Effector memory CD4-positive, alpha-beta T cell (primary cell): ENCODE data around the gene FARSA.

Experiments
- DNase-seq, 3 donors: peaks; one replicate each; pipeline ENCODE4 v3.0.0-alpha.2; 2020
- H3K27ac ChIP-seq: 2 replicates; pipeline ENCODE4 v1.7.0; 2013; ENCODE audit warnings: mild to moderate bottlenecking, low read length, moderate library complexity; ENCODE audit not compliant: insufficient read depth, poor library complexity, severe bottlenecking
- H3K27me3 ChIP-seq: replicated peaks from 2 replicates; pipeline ENCODE4 v1.7.0; 2013; ENCODE audit warnings: mild to moderate bottlenecking, low read length; ENCODE audit not compliant: insufficient read depth, control insufficient read depth, poor library complexity, severe bottlenecking
- H3K36me3 ChIP-seq: 2 replicates; pipeline ENCODE4 v1.7.0; 2013; ENCODE audit warnings: mild to moderate bottlenecking, low read length, moderate library complexity; ENCODE audit not compliant: control insufficient read depth, insufficient read depth
- H3K4me1 ChIP-seq: 2 replicates; pipeline ENCODE4 v1.7.0; 2013; ENCODE audit warnings: low read length, mild to moderate bottlenecking; ENCODE audit not compliant: control insufficient read depth, insufficient read depth, poor library complexity, severe bottlenecking
- H3K4me3 ChIP-seq: 2 replicates; pipeline ENCODE4 v1.7.0; 2013; ENCODE audit warnings: low read length, low read depth, mild to moderate bottlenecking; ENCODE audit not compliant: insufficient read depth, poor library complexity, severe bottlenecking
- H3K9me3 ChIP-seq: 2 replicates; pipeline ENCODE4 v1.7.0; 2013; ENCODE audit warnings: mild to moderate bottlenecking, low read length, moderate library complexity; ENCODE audit not compliant: control insufficient read depth

The FARSA gene

DNA sequence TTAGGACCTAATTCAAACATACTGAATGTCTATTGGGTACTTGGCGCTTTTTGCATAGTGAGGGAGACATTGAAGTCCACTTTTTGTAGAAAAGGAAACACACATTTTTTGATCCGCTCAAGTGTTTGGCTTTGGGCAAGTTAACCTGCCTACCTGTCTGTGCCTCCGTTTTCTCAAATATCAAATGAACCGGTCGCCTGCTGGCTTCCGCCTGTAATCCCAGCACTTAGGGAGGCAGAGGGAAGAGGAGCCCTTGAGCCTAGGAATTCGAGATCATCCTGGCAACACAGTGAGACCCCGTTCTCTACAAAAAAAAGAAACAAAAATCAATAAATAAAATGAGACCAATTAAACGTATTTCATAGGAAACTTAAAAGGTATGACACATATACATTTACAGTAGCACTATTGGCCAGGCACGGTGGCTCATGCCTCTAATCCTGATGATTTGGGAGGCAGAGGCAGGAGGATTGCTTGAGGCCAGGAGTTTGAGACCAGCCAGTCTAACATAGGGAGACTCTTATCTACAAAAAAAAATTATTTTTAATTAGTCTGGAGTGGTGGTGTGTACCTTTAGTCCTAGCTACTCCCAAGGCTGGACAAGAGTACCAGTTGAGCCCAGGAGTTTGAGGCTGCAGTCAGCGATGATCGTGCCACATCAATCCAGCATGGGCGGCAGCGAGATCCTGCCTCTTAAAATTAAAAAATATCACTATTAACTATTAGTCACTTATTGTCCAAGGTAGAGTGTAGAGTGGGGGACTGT is 13.4 kb upstream of the FARSA start:
- no peak for DNase-seq
- Histone ChIP-seq H3K4me1 (peaks cover 11% of the 10 kb centered on the region), H3K27ac (peak overlapping the region; percentile 83), H3K9me3 (no peaks in the 10 kb centered on the region), H3K27me3 (no peaks in the 10 kb centered on the region), H3K4me3 (peak overlapping the region; percentile 73), H3K36me3 (peaks cover 62% of the 10 kb centered on the region)

DNA sequence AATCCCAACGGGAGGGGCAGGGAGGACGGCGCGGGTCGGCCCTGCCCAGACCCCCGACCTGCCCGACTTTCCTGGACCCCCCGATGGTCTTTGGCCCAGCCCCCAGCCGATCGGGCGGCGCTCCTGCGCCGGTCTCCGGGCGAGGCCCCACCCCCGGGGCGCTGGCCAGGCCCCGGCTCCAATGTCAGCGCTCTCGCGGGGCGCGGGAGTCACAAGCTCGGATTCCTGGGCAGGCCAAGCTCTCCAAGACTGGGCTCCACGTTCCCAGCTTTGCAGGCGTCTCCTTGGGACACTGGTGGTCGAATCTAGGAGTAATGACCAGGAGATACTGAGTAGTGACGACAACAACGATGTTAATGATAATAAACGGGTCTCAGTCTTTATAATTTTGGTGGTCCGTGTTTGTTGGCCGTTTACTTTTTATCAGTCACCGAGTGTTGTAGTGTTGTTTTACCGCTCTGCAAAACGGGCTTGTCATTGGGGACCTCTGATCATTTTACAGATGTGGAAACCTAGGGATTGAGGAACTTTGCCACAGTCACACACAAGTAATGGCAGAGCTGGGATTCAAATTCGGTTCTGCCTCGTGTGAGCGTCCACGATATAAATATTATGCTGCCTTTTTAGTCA is 12.7 kb upstream of the FARSA start:
- H3K4me1 ChIP-seq: peaks cover 11% of the 10 kb centered on the region
- H3K4me3 ChIP-seq: peak overlapping the region; percentile 73
- no peaks in the 10 kb centered on the region for H3K9me3 ChIP-seq
- DNase-seq: peak; percentile 12 to 41 (median 26)
- peak overlapping the region; percentile 83 for H3K27ac ChIP-seq
- H3K27me3 ChIP-seq: no peaks in the 10 kb centered on the region
- peaks cover 65% of the 10 kb centered on the region for H3K36me3 ChIP-seq

DNA sequence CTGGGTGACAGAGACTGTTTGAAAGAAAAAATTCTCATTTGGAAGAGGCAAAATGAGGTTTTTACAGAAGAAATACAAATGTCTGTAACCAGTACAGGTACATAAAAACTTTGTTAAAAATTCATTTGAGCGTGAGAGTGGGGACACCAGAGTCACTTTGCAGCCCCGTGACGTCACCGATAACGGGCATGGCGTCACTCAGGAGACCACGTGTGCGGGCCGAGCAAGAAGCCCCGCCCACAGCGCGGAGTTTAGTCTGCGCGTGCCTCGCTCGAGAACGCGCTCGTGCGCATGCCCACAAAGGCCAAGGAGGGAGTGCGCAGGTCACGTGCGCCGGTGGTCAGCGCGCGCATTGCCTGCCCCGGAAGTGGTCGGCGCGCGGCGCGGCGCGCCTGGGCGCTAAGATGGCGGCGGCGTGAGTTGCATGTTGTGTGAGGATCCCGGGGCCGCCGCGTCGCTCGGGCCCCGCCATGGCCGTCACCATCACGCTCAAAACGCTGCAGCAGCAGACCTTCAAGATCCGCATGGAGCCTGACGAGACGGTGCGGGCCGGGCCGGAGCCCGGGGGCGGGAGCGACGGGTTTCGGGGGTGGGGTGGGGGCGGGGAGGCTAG is 12.1 kb upstream of the FARSA start, which contains the start of gene RAD23A:
RAD23A (plus strand) TSS at position 384 of the 613 bp plus-strand sequence; CDS start at position 471, 87 bp downstream.
- DNase-seq: peak; percentile 95 to 98 (median 97)
- H3K4me3 ChIP-seq: peak within 1 kb of the TSS; percentile 73

DNA sequence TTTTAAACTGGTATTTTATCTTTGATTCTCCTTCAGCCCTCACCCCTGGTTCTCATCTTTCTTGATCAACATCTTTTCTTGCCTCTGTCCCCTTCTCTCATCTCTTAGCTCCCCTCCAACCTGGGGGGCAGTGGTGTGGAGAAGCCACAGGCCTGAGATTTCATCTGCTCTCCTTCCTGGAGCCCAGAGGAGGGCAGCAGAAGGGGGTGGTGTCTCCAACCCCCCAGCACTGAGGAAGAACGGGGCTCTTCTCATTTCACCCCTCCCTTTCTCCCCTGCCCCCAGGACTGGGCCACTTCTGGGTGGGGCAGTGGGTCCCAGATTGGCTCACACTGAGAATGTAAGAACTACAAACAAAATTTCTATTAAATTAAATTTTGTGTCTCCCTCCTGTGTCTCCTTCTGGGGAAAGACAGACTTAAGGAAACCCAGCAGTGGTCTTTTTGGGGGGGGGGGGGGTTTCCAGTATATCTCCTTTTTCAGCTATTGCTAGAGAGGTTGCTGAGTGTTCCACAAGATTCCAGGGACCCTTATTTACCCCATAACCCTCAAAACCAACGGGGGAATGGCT is 10.7 kb upstream of the FARSA start:
- no peak for DNase-seq
- no peaks in the 10 kb centered on the region for H3K9me3 ChIP-seq
- no peaks in the 10 kb centered on the region for H3K27me3 ChIP-seq
- H3K4me3 ChIP-seq: no peak overlapping the region
- peaks cover 26% of the 10 kb centered on the region for H3K4me1 ChIP-seq
- peaks cover 61% of the 10 kb centered on the region for H3K36me3 ChIP-seq
- peak overlapping the region; percentile 83 for H3K27ac ChIP-seq

More for the DNA sequence above, 12.1 kb upstream of the FARSA start, which contains the start of gene RAD23A:
- peak within 1 kb of the TSS; percentile 83 for H3K27ac ChIP-seq
- H3K9me3 ChIP-seq: no peaks in the 10 kb centered on the region
- H3K36me3 ChIP-seq: peaks cover 64% of the 10 kb centered on the region
- H3K4me1 ChIP-seq: peaks cover 13% of the 10 kb centered on the region
- no peaks in the 10 kb centered on the region for H3K27me3 ChIP-seq

DNA sequence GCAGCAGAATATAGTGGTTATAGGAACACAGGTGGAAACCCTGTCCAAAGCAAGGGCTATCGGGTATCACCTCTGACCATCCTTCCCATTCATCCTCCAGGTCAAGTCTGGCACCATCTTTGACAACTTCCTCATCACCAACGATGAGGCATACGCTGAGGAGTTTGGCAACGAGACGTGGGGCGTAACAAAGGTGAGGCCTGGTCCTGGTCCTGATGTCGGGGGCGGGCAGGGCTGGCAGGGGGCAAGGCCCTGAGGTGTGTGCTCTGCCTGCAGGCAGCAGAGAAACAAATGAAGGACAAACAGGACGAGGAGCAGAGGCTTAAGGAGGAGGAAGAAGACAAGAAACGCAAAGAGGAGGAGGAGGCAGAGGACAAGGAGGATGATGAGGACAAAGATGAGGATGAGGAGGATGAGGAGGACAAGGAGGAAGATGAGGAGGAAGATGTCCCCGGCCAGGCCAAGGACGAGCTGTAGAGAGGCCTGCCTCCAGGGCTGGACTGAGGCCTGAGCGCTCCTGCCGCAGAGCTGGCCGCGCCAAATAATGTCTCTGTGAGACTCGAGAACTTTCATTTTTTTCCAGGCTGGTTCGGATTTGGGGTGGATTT is 10.0 kb upstream of the FARSA start:
- no peaks in the 10 kb centered on the region for H3K9me3 ChIP-seq
- no peak overlapping the region for H3K27ac ChIP-seq
- H3K4me1 ChIP-seq: peaks cover 28% of the 10 kb centered on the region
- H3K36me3 ChIP-seq: peaks cover 55% of the 10 kb centered on the region
- no peak for DNase-seq
- H3K27me3 ChIP-seq: no peaks in the 10 kb centered on the region
- no peak overlapping the region for H3K4me3 ChIP-seq

DNA sequence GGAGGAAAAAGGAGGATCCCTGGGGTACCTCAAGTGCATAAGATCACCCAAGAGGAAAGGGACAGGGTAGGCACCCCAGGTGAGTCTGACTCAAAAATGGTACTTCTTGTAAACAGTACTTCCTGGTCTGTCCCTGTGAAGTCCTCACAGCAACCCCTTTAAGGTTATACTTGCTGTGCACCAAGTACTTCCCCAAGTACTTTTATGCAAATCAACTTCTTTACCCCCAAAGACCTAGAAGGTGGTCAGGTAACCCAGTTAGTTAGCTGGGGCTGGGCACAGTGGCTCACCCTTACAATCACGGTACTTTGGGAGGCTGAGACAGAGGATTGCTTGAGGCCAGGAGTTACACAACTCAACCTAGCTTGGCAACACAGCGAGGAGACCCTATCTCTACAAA is 7.4 kb upstream of the FARSA start:
- DNase-seq: no peak

DNA sequence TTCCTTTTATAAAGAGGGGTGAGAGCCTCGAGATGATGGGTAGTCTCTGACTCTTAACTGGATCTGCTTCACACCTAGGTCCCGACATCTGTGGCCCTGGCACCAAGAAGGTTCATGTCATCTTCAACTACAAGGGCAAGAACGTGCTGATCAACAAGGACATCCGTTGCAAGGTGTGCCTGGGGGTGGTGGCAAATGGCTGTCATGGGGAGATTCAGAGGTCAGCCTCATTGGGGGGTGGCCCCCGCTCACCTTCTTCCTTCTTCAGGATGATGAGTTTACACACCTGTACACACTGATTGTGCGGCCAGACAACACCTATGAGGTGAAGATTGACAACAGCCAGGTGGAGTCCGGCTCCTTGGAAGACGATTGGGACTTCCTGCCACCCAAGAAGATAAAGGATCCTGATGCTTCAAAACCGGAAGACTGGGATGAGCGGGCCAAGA is 6.5 kb upstream of the FARSA start:
- peak overlapping the region; percentile 86 for H3K27ac ChIP-seq
- peaks cover 45% of the 10 kb centered on the region for H3K36me3 ChIP-seq
- peaks cover 30% of the 10 kb centered on the region for H3K4me1 ChIP-seq
- H3K4me3 ChIP-seq: peak overlapping the region; percentile 90
- H3K9me3 ChIP-seq: no peaks in the 10 kb centered on the region
- DNase-seq: no peak
- no peaks in the 10 kb centered on the region for H3K27me3 ChIP-seq

More for the DNA sequence above, 7.4 kb upstream of the FARSA start:
- Histone ChIP-seq H3K27ac (no peak overlapping the region), H3K36me3 (peaks cover 45% of the 10 kb centered on the region), H3K9me3 (no peaks in the 10 kb centered on the region), H3K4me3 (no peak overlapping the region), H3K4me1 (peaks cover 30% of the 10 kb centered on the region), H3K27me3 (no peaks in the 10 kb centered on the region)

DNA sequence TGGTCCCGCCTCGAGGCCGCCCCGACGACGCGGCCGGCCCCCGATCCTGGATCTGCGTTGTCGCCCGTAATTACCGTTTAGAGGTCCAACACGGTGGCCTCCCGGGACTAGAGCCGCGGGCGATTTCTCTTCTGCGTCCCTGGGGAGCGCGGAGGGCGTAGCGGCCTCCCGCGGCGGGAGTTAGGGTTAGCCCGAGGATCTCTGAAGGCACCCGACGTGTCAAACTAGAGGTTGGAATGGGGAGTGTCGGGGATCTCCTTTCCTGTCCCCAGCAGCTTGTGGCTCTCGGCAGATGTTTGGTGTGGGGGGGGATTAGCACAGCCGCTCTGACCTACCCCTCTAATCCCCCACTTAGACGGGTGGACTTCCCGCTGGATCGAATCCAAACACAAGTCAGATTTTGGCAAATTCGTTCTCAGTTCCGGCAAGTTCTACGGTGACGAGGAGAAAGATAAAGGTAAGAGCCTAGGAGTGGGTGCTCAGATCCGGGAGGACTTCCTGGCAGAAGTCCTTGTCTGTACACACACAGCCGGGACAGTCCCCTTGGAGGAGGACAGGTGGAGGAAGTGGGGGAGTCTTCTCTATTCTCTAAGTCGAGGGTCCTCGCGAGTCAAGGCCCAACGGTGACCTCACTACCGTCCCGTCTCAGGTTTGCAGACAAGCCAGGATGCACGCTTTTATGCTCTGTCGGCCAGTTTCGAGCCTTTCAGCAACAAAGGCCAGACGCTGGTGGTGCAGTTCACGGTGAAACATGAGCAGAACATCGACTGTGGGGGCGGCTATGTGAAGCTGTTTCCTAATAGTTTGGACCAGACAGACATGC is 5.5 kb upstream of the FARSA start:
- Histone ChIP-seq H3K36me3 (peaks cover 39% of the 10 kb centered on the region), H3K27ac (peak overlapping the region; percentile 86), H3K4me3 (peak overlapping the region; percentile 90), H3K9me3 (no peaks in the 10 kb centered on the region), H3K27me3 (no peaks in the 10 kb centered on the region), H3K4me1 (peaks cover 30% of the 10 kb centered on the region)
- DNase-seq: peak in 1 of 3 donors; percentile 5
